GM12878 (cell line): Measurements from ENCODE around the gene SELPLG. TPM values are rescaled to one million over a fixed set of nuclear protein-coding genes. Genes with fewer than 3 reads are reported as not detected.

Experiments used
- ATAC-seq: fragments of 200-7000 bp; cut with Tn5 transposase; 3 replicates; pipeline ENCODE4 v1.9.1; 2020; ENCODE audit warnings: mild to moderate bottlenecking, moderate library complexity
- BruUV-seq: library from RNA; stranded (reverse); fragments of 400-500 nt; replicated peaks from 2 replicates; lab custom pipeline; 2021; lab: Mats Ljungman, UMichigan
- CTCF ChIA-PET: fragments of 300-600 bp; sonication (Branson Sonifier 250); formaldehyde crosslinking; extraction: SDS; loops from one replicate; lab custom pipeline; 2021; ENCODE audit warnings: inconsistent platforms; lab: Yijun Ruan, JAX
- POLR2A ChIA-PET: fragments of 350-600 bp; formaldehyde crosslinking; extraction: SDS; loops from one replicate; lab custom pipeline; 2021; ENCODE audit warnings: inconsistent platforms; lab: Charles Lee
- RAD21 ChIA-PET: fragments of 300-600 bp; sonication (Branson Sonifier 250); formaldehyde crosslinking; loops from one replicate; lab custom pipeline; 2023; ENCODE audit warnings: antibody characterized with exemption; ENCODE audit not compliant: unreplicated experiment; lab: Charles Lee
- SMC1A ChIA-PET: fragments of 300-600 bp; sonication (Branson Sonifier 250); formaldehyde crosslinking; loops from one replicate; lab custom pipeline; 2023; ENCODE audit not compliant: unreplicated experiment, uncharacterized antibody; lab: Charles Lee
- DNase-seq: peaks from one replicate; pipeline ENCODE4 v3.0.0-alpha.2; 2011; ENCODE audit warnings: low read depth, low spot score
- FAIRE-seq: peaks from 3 replicates; lab custom pipeline; 2011; peaks lifted over from hg19 to GRCh38; lab: Jason Lieb, UNC
- H2AFZ ChIP-seq: 2 replicates; pipeline ENCODE4 v1.6.0; 2011; ENCODE audit warnings: low read depth, low read length, control low read depth; ENCODE audit not compliant: control insufficient read depth
- H3K27ac ChIP-seq: 2 replicates; pipeline ENCODE4 v1.5.1; 2011; ENCODE audit warnings: control low read depth; ENCODE audit not compliant: control insufficient read depth, insufficient read depth
- H3K27me3 ChIP-seq, 2 experiments: replicated peaks in 1 of 2; 2 replicates each; pipeline versions ENCODE4 v1.6.0 to v1.6.1; 2011; ENCODE audit warnings: low read length in 1 of 2; ENCODE audit not compliant: control insufficient read depth in 2 of 2, insufficient read depth in 2 of 2
- H3K36me3 ChIP-seq, 2 experiments: 2 replicates each; pipeline ENCODE4 v1.5.1; 2011; ENCODE audit warnings: low read length in 1 of 2; ENCODE audit not compliant: control insufficient read depth in 2 of 2, insufficient read depth in 2 of 2
- H3K4me1 ChIP-seq: 2 replicates; pipeline ENCODE4 v1.6.1; 2011; ENCODE audit warnings: mild to moderate bottlenecking, low read length, moderate library complexity, mixed read lengths; ENCODE audit not compliant: control insufficient read depth, insufficient read depth
- H3K4me2 ChIP-seq: 2 replicates; pipeline ENCODE4 v1.6.0; 2011; ENCODE audit warnings: control low read depth; ENCODE audit not compliant: control insufficient read depth, insufficient read depth
- H3K4me3 ChIP-seq: fragments of 200-600 bp; sonication (generic); 2 replicates; pipeline ENCODE4 v1.5.1; 2016
- H3K79me2 ChIP-seq: 2 replicates; pipeline ENCODE4 v1.6.0; 2011; ENCODE audit warnings: low read length; ENCODE audit not compliant: control insufficient read depth, insufficient read depth
- H3K9ac ChIP-seq: 2 replicates; pipeline ENCODE4 v1.8.0; 2011; ENCODE audit warnings: low read length, control low read depth, mixed read lengths; ENCODE audit not compliant: control insufficient read depth, insufficient read depth
- H3K9me3 ChIP-seq: replicated peaks from 3 replicates; pipeline ENCODE4 v1.5.1; 2011; ENCODE audit warnings: mild to moderate bottlenecking, low read length; ENCODE audit not compliant: control insufficient read depth, insufficient read depth
- H4K20me1 ChIP-seq: 2 replicates; pipeline ENCODE4 v1.6.0; 2011; ENCODE audit not compliant: control insufficient read depth, insufficient read depth
- EGR1 ChIP-seq, 2 experiments: IDR thresholded peaks; 1 replicate in 1 of 2; 2 replicates in 1 of 2; pipeline ENCODE4 v1.6.1; 2011 to 2012; ENCODE audit warnings: low read depth in 2 of 2, low read length in 2 of 2, borderline replicate concordance in 1 of 2, mild to moderate bottlenecking in 1 of 2, moderate library complexity in 1 of 2
- EP300 ChIP-seq, 2 experiments: fragments of 150-350 bp in 1 of 2; IDR thresholded peaks; 2 replicates each; pipeline ENCODE4 v1.6.1; 2011 to 2012; ENCODE audit warnings: low read depth in 2 of 2, low read length in 2 of 2, borderline replicate concordance in 1 of 2, improper control_type of control experiment in 1 of 2, inconsistent platforms in 1 of 2; ENCODE audit not compliant: control insufficient read depth in 1 of 2
- NFIC ChIP-seq: IDR thresholded peaks from 2 replicates; pipeline ENCODE4 v1.6.1; 2012; ENCODE audit warnings: low read depth, mild to moderate bottlenecking, inconsistent platforms, low read length, moderate library complexity
- TBL1XR1 ChIP-seq: IDR thresholded peaks from 2 replicates; pipeline ENCODE4 v1.6.1; 2012; ENCODE audit warnings: low read depth, low read length, improper control_type of control experiment
- ZNF24 ChIP-seq: fragments of 450-650 bp; IDR thresholded peaks from 2 replicates; pipeline ENCODE4 v1.6.1; 2017; ENCODE audit warnings: antibody characterized with exemption, mild to moderate bottlenecking
- WGBS: methylation state at CpG from one replicate; pipeline ENCODE4 v1.1.6; 2016; ENCODE audit warnings: low lambda C conversion rate; ENCODE audit not compliant: insufficient replicate concordance, insufficient coverage; ENCODE audit errors: missing lambda C conversion rate; 5-methylcytosine and 5-hydroxymethylcytosine counted together
- in situ Hi-C: fragments of 300-500 bp; cut with MboI; formaldehyde crosslinking; loops from 9 replicates; pipeline ENCODE4 v1.14.3; 2018; ENCODE audit warnings: mixed read lengths
- intact Hi-C: fragments of 100-400 bp; cut with micrococcal nuclease; formaldehyde crosslinking; loops from one replicate; pipeline ENCODE4 v1.14.2; 2022; ENCODE audit not compliant: unreplicated experiment
- polyA plus RNA-seq, 11 experiments: library from polyadenylated mRNA; depleted of rRNA in 4 of 11; unstranded in 6 of 11; stranded (reverse) in 5 of 11; fragments of >200 nt; fragmentation: Nextera tagmentation in 4 of 11; fragmentation: Illumina TruSeq in 1 of 11; extraction: Ambion mirVana in 4 of 11; extraction: Trizol in 1 of 11; gene quantifications; 1 replicate in 1 of 11; 2 replicates in 10 of 11; pipeline versions ENCODE4 v1.2.1 to v1.2.3, GENCODE V29; 2011 to 2016; ENCODE audit warnings: inconsistent platforms in 2 of 11, missing spikeins in 2 of 11, low read depth in 1 of 11
- total RNA-seq, 4 experiments: library from RNA; depleted of rRNA in 3 of 4; stranded (reverse); fragments of >200 nt in 3 of 4; fragmentation: Illumina TruSeq in 1 of 4; extraction: Trizol in 1 of 4; gene quantifications; 2 replicates each; pipeline versions ENCODE4 v1.2.1 to v1.2.3, GENCODE V29; 2013 to 2021
- TF ChIP-seq, protein P1 (sequence below): IDR thresholded peaks from 2 replicates; pipeline ENCODE4 v1.6.1; 2012; ENCODE audit warnings: improper control_type of control experiment, low read depth, low read length; ENCODE audit not compliant: insufficient replicate concordance

SELPLG gene
- total and polyA plus RNA-seq, 10 of the 15 experiments (the other 5 are each of a cell fraction or from before 2014, with no cell fraction given), result 3.2 to 32.3 (median 23.9) TPM

GRCh38 chr12:108599948-108600701 is 33.6 kb downstream of the SELPLG start:
- Histone ChIP-seq H3K27ac (no peak overlapping the region), H3K27me3 (no peaks in the 10 kb centered on the region), H4K20me1 (no peaks in the 10 kb centered on the region), H3K4me2 (no peak overlapping the region), H3K36me3 (no peaks in the 10 kb centered on the region), H2AFZ (no peak overlapping the region), H3K79me2 (no peaks in the 10 kb centered on the region), H3K9me3 (no peaks in the 10 kb centered on the region), H3K4me3 (no peak overlapping the region), H3K4me1 (no peaks in the 10 kb centered on the region), H3K9ac (no peak overlapping the region)
- ATAC-seq, result no peak
- ChIA-PET SMC1A (interaction anchor here (0.7 to 1.1 kb wide), 3 partner anchors 18 to 64 kb away, joined by 4 read pairs; no protein-coding TSS in a partner anchor), CTCF (interaction anchor here (0.5 to 1.4 kb wide), 3 partner anchors 15 to 18 kb away, joined by 3 read pairs; no protein-coding TSS in a partner anchor), RAD21 (interaction anchor here (1.5 kb wide), 1 partner anchor 17 kb away, joined by 5 read pairs; no protein-coding TSS in a partner anchor), POLR2A (no interaction called here)
- in situ Hi-C loops, result no loop called here
- 62% methylated on average over 10 of the region's 10 CpGs for WGBS
- intact Hi-C loops, result loop anchor here (5.0 kb wide), 1 partner anchor 683 kb away; no protein-coding TSS in a partner anchor
- no peak for DNase-seq
- BruUV-seq, result no TSS peak
- TF ChIP-seq EGR1 (IDR thresholded peaks at IDR 0.05; ENCODE audit: borderline replicate concordance in 1 of 2, low read depth in 2 of 2, low read length in 2 of 2), result no peak
- TF ChIP-seq NFIC, result no peak
- peak; percentile 89 for TF ChIP-seq ZNF24
- no peak for TF ChIP-seq EP300 (IDR thresholded peaks at IDR 0.05; ENCODE audit: borderline replicate concordance in 1 of 2, control insufficient read depth in 1 of 2, low read depth in 2 of 2, low read length in 2 of 2)
- TF ChIP-seq, protein P1, sequence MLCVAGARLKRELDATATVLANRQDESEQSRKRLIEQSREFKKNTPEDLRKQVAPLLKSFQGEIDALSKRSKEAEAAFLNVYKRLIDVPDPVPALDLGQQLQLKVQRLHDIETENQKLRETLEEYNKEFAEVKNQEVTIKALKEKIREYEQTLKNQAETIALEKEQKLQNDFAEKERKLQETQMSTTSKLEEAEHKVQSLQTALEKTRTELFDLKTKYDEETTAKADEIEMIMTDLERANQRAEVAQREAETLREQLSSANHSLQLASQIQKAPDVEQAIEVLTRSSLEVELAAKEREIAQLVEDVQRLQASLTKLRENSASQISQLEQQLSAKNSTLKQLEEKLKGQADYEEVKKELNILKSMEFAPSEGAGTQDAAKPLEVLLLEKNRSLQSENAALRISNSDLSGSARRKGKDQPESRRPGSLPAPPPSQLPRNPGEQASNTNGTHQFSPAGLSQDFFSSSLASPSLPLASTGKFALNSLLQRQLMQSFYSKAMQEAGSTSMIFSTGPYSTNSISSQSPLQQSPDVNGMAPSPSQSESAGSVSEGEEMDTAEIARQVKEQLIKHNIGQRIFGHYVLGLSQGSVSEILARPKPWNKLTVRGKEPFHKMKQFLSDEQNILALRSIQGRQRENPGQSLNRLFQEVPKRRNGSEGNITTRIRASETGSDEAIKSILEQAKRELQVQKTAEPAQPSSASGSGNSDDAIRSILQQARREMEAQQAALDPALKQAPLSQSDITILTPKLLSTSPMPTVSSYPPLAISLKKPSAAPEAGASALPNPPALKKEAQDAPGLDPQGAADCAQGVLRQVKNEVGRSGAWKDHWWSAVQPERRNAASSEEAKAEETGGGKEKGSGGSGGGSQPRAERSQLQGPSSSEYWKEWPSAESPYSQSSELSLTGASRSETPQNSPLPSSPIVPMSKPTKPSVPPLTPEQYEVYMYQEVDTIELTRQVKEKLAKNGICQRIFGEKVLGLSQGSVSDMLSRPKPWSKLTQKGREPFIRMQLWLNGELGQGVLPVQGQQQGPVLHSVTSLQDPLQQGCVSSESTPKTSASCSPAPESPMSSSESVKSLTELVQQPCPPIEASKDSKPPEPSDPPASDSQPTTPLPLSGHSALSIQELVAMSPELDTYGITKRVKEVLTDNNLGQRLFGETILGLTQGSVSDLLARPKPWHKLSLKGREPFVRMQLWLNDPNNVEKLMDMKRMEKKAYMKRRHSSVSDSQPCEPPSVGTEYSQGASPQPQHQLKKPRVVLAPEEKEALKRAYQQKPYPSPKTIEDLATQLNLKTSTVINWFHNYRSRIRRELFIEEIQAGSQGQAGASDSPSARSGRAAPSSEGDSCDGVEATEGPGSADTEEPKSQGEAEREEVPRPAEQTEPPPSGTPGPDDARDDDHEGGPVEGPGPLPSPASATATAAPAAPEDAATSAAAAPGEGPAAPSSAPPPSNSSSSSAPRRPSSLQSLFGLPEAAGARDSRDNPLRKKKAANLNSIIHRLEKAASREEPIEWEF, result no peak
- TF ChIP-seq TBL1XR1, result no peak
- FAIRE-seq, result no peak
